HepG2 (cell line): ENCODE measurements around the gene SDC4. TPM values are rescaled to one million over a fixed set of nuclear protein-coding genes. Genes with fewer than 3 reads are reported as not detected.

Source experiments
- ATF2 ChIP-seq: sonication (generic); formaldehyde crosslinking; IDR thresholded peaks from 2 replicates; pipeline ENCODE4 v1.4.0; 2020; ENCODE audit warnings: missing genetic modification reagents
- MAF1 ChIP-seq: sonication (generic); formaldehyde crosslinking; IDR thresholded peaks from 2 replicates; pipeline ENCODE4 v1.5.0; 2020; ENCODE audit warnings: missing genetic modification reagents, borderline replicate concordance
- MAFG ChIP-seq: sonication (generic); formaldehyde crosslinking; IDR thresholded peaks from 2 replicates; pipeline ENCODE4 v1.5.1; 2020; ENCODE audit warnings: mild to moderate bottlenecking, missing genetic modification reagents
- MXD3 ChIP-seq: IDR thresholded peaks from 2 replicates; pipeline ENCODE4 v1.6.1; 2016; ENCODE audit warnings: mild to moderate bottlenecking, missing biosample characterization, missing genetic modification reagents
- MYPOP ChIP-seq: sonication (generic); formaldehyde crosslinking; IDR thresholded peaks from 2 replicates; pipeline ENCODE4 v1.8.1; 2023; ENCODE audit warnings: mild to moderate bottlenecking, moderate library complexity, missing genetic modification reagents
- NCOA2 ChIP-seq: sonication (generic); formaldehyde crosslinking; IDR thresholded peaks from 2 replicates; pipeline ENCODE4 v1.8.0; 2022; ENCODE audit warnings: inconsistent platforms
- NR2F2 ChIP-seq: IDR thresholded peaks from 2 replicates; pipeline ENCODE4 v1.6.1; 2012; ENCODE audit warnings: low read depth, inconsistent platforms, borderline replicate concordance
- NR3C1 ChIP-seq: sonication (generic); formaldehyde crosslinking; IDR thresholded peaks from 2 replicates; pipeline ENCODE4 v1.4.0; 2020; ENCODE audit warnings: missing genetic modification reagents
- POGK ChIP-seq: sonication (generic); formaldehyde crosslinking; conservative IDR thresholded peaks from 2 replicates; pipeline ENCODE4 v1.8.0; 2022; ENCODE audit warnings: mild to moderate bottlenecking, moderate library complexity, missing genetic modification reagents
- RFX3 ChIP-seq: IDR thresholded peaks from 2 replicates; pipeline ENCODE4 v1.6.1; 2016; ENCODE audit warnings: missing biosample characterization, missing genetic modification reagents
- SNAI1 ChIP-seq: sonication (generic); formaldehyde crosslinking; IDR thresholded peaks from 2 replicates; pipeline ENCODE4 v1.5.0; 2020; ENCODE audit warnings: mild to moderate bottlenecking, missing genetic modification reagents, borderline replicate concordance
- SRF ChIP-seq: IDR thresholded peaks from 2 replicates; pipeline ENCODE4 v1.6.1; 2011; ENCODE audit warnings: mild to moderate bottlenecking, low read depth, low read length, moderate library complexity
- TCF7L2 ChIP-seq: IDR thresholded peaks from 2 replicates; pipeline ENCODE4 v1.6.1; 2011; ENCODE audit warnings: mild to moderate bottlenecking, low read depth, low read length, moderate library complexity
- TERF1 ChIP-seq: sonication (generic); formaldehyde crosslinking; IDR thresholded peaks from 2 replicates; pipeline ENCODE4 v1.8.0; 2022; ENCODE audit warnings: mild to moderate bottlenecking, missing genetic modification reagents, moderate library complexity
- THAP11 ChIP-seq: IDR thresholded peaks from 2 replicates; pipeline ENCODE4 v1.6.1; 2016; ENCODE audit warnings: missing biosample characterization, missing genetic modification reagents
- ZNF225 ChIP-seq: sonication (generic); formaldehyde crosslinking; IDR thresholded peaks from 2 replicates; pipeline ENCODE4 v1.4.0; 2020; ENCODE audit warnings: mild to moderate bottlenecking, missing genetic modification reagents
- ZNF253 ChIP-seq: sonication (generic); formaldehyde crosslinking; IDR thresholded peaks from 2 replicates; pipeline ENCODE4 v1.8.0; 2022; ENCODE audit warnings: mild to moderate bottlenecking, missing genetic modification reagents, borderline replicate concordance
- ZNF263 ChIP-seq: sonication (generic); formaldehyde crosslinking; IDR thresholded peaks from 2 replicates; pipeline ENCODE4 v1.4.0; 2020; ENCODE audit warnings: missing genetic modification reagents
- ZNF264 ChIP-seq: sonication (generic); formaldehyde crosslinking; IDR thresholded peaks from 2 replicates; pipeline ENCODE4 v1.4.0; 2020; ENCODE audit warnings: missing genetic modification reagents
- ZNF329 ChIP-seq: sonication (generic); formaldehyde crosslinking; IDR thresholded peaks from 2 replicates; pipeline ENCODE4 v1.9.0; 2021; ENCODE audit warnings: low read depth, mild to moderate bottlenecking, missing genetic modification reagents
- ZNF335 ChIP-seq: sonication (generic); formaldehyde crosslinking; IDR thresholded peaks from 2 replicates; pipeline ENCODE4 v1.4.0; 2020; ENCODE audit warnings: missing genetic modification reagents
- ZNF607 ChIP-seq: sonication (generic); formaldehyde crosslinking; IDR thresholded peaks from 2 replicates; pipeline ENCODE4 v1.5.1; 2020; ENCODE audit warnings: missing genetic modification reagents, mild to moderate bottlenecking, borderline replicate concordance
- ZNF724P ChIP-seq: sonication (generic); formaldehyde crosslinking; IDR thresholded peaks from 2 replicates; pipeline ENCODE4 v1.8.0; 2022; ENCODE audit warnings: missing genetic modification reagents, borderline replicate concordance
- ZNF75D ChIP-seq: sonication (generic); formaldehyde crosslinking; IDR thresholded peaks from 2 replicates; pipeline ENCODE4 v1.8.1; 2023; ENCODE audit warnings: missing genetic modification reagents, mild to moderate bottlenecking, borderline replicate concordance
- ZNF773 ChIP-seq: sonication (generic); formaldehyde crosslinking; IDR thresholded peaks from 2 replicates; pipeline ENCODE4 v1.4.0; 2020; ENCODE audit warnings: missing genetic modification reagents, borderline replicate concordance
- ZNF839 ChIP-seq: sonication (generic); formaldehyde crosslinking; IDR thresholded peaks from 2 replicates; pipeline ENCODE4 v1.4.0; 2020; ENCODE audit warnings: missing genetic modification reagents, mild to moderate bottlenecking, borderline replicate concordance
- ZZZ3 ChIP-seq: sonication (generic); formaldehyde crosslinking; IDR thresholded peaks from 2 replicates; pipeline ENCODE4 v1.4.0; 2020; ENCODE audit warnings: missing genetic modification reagents, mild to moderate bottlenecking, borderline replicate concordance
- polyA plus RNA-seq, 8 experiments: library from polyadenylated mRNA; depleted of rRNA in 3 of 8; stranded (reverse) in 7 of 8; unstranded in 1 of 8; fragments of >200 nt; fragmentation: Illumina TruSeq in 4 of 8; extraction: Trizol in 4 of 8; gene quantifications; 2 replicates each; pipeline versions ENCODE4 v1.2.1 to v1.2.3, GENCODE V29; 2011 to 2016; ENCODE audit warnings: low read depth in 4 of 8, missing spikeins in 1 of 8, mixed read lengths in 1 of 8; ENCODE audit not compliant: insufficient read depth in 1 of 8
- total RNA-seq, 5 experiments: library from RNA; depleted of rRNA; stranded (reverse); fragments of >200 nt; fragmentation: Illumina TruSeq; extraction: Trizol; gene quantifications; 2 replicates each; pipeline ENCODE4 v1.2.3, GENCODE V29; 2016; ENCODE audit warnings: low read depth in 1 of 5

SDC4 gene
- total and polyA plus RNA-seq, 2 of the 13 experiments (the other 11 are each of a cell fraction or from before 2014, with no cell fraction given), result 49.0 to 65.1 TPM

GRCh38 chr20:45322952-45323383 is 25.3 kb downstream of the SDC4 start (continued):
- peak; percentile 50; the same call in 1 of the 2 replicates for TF ChIP-seq ZNF724P
- TF ChIP-seq POGK (CRISPR knock-in tag), result 0 out of 2 replicates have a peak, but pooled peaks have one; percentile 47
- no peak for TF ChIP-seq NR3C1 (CRISPR knock-in tag)
- TF ChIP-seq MXD3 (CRISPR knock-in tag), result 0 out of 2 replicates have a peak, but pooled peaks have one; percentile 24
- TF ChIP-seq MYPOP, result no peak
- TF ChIP-seq TERF1 (CRISPR knock-in tag), result no peak
- TF ChIP-seq NCOA2 (CRISPR knock-in tag), result no peak
- no peak for TF ChIP-seq TCF7L2
- TF ChIP-seq ZNF264 (CRISPR knock-in tag), result peak; percentile 76; the same call in 1 of the 2 replicates
- TF ChIP-seq NR2F2, result no peak
- 0 out of 2 replicates have a peak, but pooled peaks have one; percentile 63 for TF ChIP-seq ZNF335 (CRISPR knock-in tag)
- TF ChIP-seq ZNF329, result no peak
- no peak for TF ChIP-seq ZNF225 (CRISPR knock-in tag)
- TF ChIP-seq ZNF75D (CRISPR knock-in tag), result no peak
- no peak for TF ChIP-seq MAF1 (CRISPR knock-in tag)
- TF ChIP-seq SRF, result no peak
- no peak for TF ChIP-seq ZNF839 (CRISPR knock-in tag)
- no peak for TF ChIP-seq MAFG (CRISPR knock-in tag)
- TF ChIP-seq RFX3, result 0 out of 2 replicates have a peak, but pooled peaks have one; percentile 33
- peak; percentile 27; the same call in 1 of the 2 replicates for TF ChIP-seq ZNF263
- no peak for TF ChIP-seq ZNF607 (CRISPR knock-in tag)
- TF ChIP-seq ZNF773, result 0 out of 2 replicates have a peak, but pooled peaks have one; percentile 5
- TF ChIP-seq ATF2 (CRISPR knock-in tag), result peak; percentile 65; the same call in 1 of the 2 replicates
- no peak for TF ChIP-seq ZNF253
- TF ChIP-seq THAP11 (CRISPR knock-in tag), result peak; percentile 59
- TF ChIP-seq ZZZ3 (CRISPR knock-in tag), result no peak
- no peak for TF ChIP-seq SNAI1 (CRISPR knock-in tag)
